Measurements from ENCODE around the gene AGRP.
A peak's percentile ranks its signal among the peaks of the same experiment; 100 is the strongest.
"Not testable (repeated sequence)": the region's sequence is repeated elsewhere in the genome, so short reads cannot be mapped to it uniquely, and the experiment has no call there.

Gene AGRP

GRCh38 chr16:67504031-67505021 lies 21.0 kb upstream of the AGRP start:
- DNase-seq: peak; percentile 32

DNA sequence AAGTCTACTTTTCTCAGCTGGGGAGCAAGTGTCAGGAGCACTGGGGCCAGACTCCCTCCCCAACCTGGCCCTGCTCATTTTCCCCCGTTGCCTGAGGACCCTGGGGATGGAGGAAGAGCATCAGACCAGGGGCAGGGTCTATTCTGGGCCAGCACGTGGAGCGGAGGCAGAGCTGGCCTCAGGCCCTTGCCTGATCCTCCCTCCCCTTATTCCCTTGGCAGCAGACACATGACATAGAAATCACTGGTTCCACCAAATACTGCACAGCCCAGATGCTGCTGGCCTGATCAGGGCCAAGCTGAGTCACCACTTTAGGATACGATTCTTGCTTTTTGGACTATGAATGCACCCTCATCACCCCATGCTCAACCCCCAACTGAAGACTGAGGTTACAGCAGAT lies 15.8 kb upstream of the AGRP start:
- no peak for DNase-seq

DNA sequence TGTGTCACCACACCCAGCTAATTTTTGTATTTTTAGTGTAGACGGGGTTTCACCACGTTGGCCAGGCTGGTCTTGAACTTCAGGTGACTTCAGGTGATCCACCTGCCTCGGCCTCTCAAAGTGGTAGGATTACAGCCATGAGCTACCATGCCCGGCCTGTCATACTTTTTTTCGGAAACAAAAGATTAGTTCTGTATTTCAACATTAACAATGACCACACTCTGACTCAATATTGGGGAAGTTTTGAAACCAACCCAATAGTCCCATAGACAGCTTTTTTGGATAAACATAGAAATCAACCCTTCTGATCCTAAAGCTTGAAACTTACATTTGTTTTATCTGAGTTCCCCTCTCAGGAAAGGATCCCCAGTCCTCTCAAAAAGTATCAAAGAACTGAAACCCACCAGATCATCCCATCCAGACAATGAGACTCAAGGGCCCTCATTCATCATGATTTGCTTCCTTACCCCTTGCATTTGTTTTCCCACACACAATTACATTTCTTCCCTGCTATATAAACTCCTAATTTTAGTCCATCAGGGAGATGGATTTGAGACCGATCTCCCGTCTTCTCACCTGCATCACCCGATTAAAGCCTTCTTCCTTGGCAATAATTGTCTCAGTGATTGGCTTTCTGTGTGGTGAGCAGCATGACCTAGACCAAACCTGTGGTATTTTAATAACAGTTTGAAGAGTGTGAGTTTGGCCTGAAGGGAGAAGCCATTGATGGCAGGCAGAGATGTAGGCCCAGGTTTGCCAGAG lies 7.2 kb upstream of the AGRP start:
- DNase-seq: no peak

- no peak for DNase-seq
These were observed 6.2 kb upstream of the AGRP start for GRCh38 chr16:67489401-67490083.

GRCh38 chr16:67487561-67487960 lies 4.2 kb upstream of the AGRP start:
- not testable (repeated sequence) for DNase-seq

- no peak for DNase-seq
These were observed 3.5 kb upstream of the AGRP start for GRCh38 chr16:67486805-67487204.

DNA sequence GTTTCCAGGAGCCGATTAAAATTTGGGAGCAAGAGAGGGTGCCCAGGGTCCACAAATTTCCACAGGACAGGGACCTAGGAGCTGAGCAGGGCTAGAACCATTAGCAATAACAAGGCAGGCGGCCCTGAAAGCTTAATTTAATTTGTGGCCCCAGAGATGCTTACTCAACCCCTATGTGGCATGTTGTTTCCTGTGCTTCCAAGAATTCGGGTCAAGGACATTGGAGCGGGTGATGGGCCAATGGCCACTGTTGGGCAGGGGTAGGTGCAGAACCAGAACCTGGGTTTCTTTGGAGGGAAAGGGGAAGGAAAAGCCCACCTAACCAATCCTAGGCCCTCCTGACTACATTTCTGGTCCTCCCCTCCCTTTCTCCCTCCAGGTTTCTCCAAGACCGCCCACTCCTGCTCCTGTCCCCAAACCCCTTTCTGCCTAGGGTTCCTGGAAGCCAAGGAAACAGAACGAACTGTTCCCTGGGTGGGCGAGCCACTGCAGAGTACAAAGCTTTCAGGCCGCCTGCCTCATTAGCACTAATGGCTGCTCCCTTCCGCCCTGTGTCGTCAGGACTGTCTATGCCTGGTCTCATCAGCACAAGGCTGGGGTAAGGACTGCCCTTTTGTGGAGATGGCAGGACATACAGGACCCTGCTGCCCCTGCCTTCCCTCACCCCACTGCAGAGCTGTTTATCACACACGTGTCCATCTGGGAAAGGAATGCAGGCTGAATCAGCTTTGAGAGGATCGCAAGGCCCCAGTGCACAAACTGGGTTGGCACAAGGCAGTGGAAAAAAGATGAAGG lies 581 bp upstream of the AGRP start:
- no peak for DNase-seq

DNA sequence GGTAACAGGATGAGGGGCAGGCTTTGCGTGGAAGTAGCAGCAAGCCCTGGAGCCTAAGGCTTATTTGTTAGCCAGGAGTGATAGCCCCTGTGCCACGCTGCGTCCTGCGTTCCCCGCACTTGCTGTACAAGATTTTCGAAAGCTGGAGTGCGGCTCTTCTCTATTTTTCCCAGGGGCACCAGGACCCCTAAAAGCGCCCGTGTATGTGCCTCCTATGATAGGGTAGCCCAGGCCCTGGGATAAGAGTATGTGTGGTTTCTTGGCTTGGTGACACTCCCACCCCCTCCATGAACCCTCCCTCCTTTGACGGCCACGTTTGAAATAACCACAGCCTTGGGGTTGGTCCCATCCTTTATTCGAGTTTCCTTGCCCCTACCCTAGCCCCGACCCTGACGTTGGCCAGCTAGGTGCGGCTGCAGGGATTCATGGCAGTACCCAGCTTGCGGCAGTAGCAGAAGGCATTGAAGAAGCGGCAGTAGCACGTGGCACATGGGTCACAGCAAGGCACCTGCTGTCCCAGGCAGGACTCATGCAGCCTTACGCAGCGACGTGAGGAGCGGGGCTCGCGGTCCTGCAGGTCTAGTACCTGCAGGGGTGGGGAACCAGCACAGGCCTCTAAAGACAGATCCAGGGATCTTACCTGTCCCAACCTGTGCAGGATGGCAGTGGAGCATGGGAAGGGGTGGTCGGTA lies 968 bp downstream of the AGRP start:
- no peak for DNase-seq

- peak; percentile 44 for DNase-seq
These were observed 1.6 kb downstream of the AGRP start for GRCh38 chr16:67481561-67482232.

GRCh38 chr16:67480833-67481560 lies 2.4 kb downstream of the AGRP start, which contains the start of gene ATP6V0D1:
Gene ATP6V0D1, minus strand, starts transcription at chr16:67481157. Its CDS starts 71 bp downstream, at chr16:67481086.
- DNase-seq: peak; percentile 99

- DNase-seq: no peak
These were observed 5.3 kb downstream of the AGRP start for GRCh38 chr16:67477960-67478554.

- no peak for DNase-seq
These were observed 8.5 kb downstream of the AGRP start for GRCh38 chr16:67474551-67475455.

DNA sequence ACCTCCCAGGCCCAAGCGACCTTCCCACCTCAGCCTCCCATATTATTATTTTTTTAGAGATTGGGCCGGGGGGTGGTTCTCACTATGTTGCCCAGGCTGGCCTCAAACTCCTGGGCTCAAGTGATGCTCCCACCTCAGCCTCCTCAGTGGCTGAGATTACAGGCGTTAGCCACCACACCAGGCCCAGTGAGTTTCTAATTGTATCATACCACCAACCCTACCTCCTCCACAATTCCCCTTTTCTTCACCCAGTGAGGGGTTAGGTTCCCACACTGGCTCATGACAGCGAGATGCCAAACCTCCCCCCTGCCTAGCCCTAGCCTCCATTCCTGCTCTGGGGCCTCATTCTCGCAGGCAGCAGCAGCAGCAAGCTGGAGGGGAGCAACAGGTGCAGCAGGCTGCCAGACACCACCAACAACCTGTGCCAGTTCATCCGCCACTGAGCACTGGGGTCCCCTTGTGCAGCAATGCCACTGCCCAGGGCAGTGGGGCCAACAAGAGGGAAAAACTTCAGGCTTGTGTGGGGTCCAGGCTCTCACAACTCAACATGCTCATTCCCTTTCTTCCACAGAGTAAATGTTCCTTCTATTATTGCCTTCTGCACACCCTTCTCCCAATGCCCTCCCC lies 11.5 kb downstream of the AGRP start:
- DNase-seq: no peak

GRCh38 chr16:67470359-67470758 lies 13.0 kb downstream of the AGRP start:
- DNase-seq: no peak

DNA sequence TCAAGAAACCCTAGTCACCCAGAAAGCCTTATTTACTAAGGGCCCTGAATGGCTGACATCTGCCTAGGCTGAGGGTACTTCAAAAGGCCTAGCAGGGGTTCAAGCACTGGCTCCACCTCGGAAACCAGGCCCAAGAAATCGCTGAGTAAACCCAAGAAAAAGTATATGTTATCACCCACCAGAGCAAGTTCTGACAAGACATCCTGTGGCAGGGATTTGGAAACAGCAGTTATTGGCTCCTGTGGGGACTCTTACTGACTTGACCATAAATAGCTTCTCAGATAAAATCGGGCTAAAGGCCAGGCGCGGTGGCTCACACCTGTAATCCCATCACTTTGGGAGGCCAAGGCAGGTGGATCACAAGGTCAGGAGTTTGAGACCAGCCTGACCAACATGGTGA lies 14.6 kb downstream of the AGRP start:
- no peak for DNase-seq

DNA sequence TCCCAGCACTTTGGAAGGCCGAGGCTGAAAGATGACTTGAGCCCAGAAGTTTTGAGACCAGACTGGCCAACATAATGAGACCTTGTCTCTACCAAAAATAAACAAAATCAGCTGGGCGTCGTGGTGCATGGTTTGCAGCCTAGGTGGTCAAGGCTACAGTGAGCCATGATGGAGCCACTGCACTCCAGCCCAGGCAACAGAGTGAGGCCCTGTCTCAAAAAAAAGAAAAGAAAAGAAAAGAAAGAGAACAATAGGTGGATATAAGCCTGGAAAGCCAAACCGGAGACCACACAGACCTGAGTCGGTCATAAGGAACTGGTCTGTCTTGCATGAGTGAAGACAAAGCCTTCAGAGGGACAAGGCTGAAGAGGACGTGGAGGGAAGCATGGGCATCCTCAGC lies 16.8 kb downstream of the AGRP start:
- DNase-seq: no peak

DNA sequence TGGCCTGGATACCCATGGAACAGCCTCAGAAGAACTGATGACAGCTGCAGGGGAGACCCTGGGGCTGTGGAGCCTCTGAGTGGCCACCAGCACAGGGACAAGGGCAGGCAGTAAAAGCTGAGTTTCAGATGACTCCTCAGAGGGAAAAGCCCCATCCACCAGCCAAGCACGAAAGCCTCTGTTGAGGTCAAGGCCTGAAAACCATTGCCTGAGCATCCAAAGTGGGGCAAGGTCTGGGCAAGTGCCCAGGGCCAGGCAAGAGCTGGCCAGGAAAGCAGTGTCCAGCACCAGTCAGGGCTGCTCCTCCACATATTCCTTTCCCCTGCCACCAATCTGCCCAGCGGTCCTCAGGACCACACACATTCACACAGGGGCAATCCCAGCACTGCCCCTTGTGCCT lies 18.8 kb downstream of the AGRP start:
- DNase-seq: no peak

- DNase-seq: no peak
These were observed 19.7 kb downstream of the AGRP start for GRCh38 chr16:67463691-67464090.

All from activated naive CD4-positive, alpha-beta T cell treated with Interleukin-2 at 50 U/mL for 16 hours (primary cell).